ENCODE measurements around the gene EYA3. TPM values are rescaled to one million over a fixed set of nuclear protein-coding genes. Genes with fewer than 3 reads are reported as not detected.

The EYA3 gene
- total and polyA plus RNA-seq, 2 of the 4 experiments (the other 2 are of a cell fraction), result 9.1 to 17.6 TPM

- Histone ChIP-seq H3K36me3 (ENCODE audit: control insufficient read depth, insufficient read depth, low read length) (peaks cover 5% of the 10 kb centered on the region), H2BK5ac (ENCODE audit: low read depth, low read length, poor library complexity, severe bottlenecking) (peak overlapping the region; percentile 33), H2AFZ (replicated peaks; ENCODE audit: low read length, poor library complexity) (no peak overlapping the region), H2BK15ac (ENCODE audit: low read depth, low read length) (no peak overlapping the region), H3K4me2 (ENCODE audit: low read depth, low read length) (no peak overlapping the region; the same call in 1 of the 2 replicates), H3K9me1 (ENCODE audit: insufficient read depth, low read length) (no peaks in the 10 kb centered on the region; the same call in none of the 2 replicates), H3K4me3 (ENCODE audit: insufficient read depth, low read depth, low read length) (no peak overlapping the region), H2BK20ac (ENCODE audit: low read depth, low read length) (no peak overlapping the region), H3K14ac (replicated peaks; ENCODE audit: low read depth, low read length) (no peak overlapping the region), H3K9me3 (ENCODE audit: control insufficient read depth, insufficient read depth, low read length) (no peaks in the 10 kb centered on the region), H3K9ac (ENCODE audit: low read depth, low read length) (no peak overlapping the region), H3K4ac (ENCODE audit: low read depth, low read length) (no peak overlapping the region), H3K27ac (ENCODE audit: insufficient read depth, low read length) (no peak overlapping the region), H4K91ac (ENCODE audit: insufficient read depth, low read depth, low read length) (no peak overlapping the region), H3K27me3 (ENCODE audit: control insufficient read depth, insufficient read depth, low read length) (no peaks in the 10 kb centered on the region), H3K79me1 (ENCODE audit: low read depth in 1 of 2, low read length in 2 of 2) (peaks cover 6 to 41% of the 10 kb centered on the region in 2 experiments; a peak in 3 of 4 replicates), H2AK5ac (ENCODE audit: low read depth, low read length) (no peak overlapping the region), H4K8ac (ENCODE audit: low read depth in 2 of 2, low read length in 2 of 2) (no peak overlapping the region), H2AK9ac (replicated peaks; ENCODE audit: low read depth, low read length, poor library complexity) (no peak overlapping the region), H3K4me1 (ENCODE audit: control insufficient read depth, insufficient read depth, low read length) (peaks cover 6% of the 10 kb centered on the region; the same call in 1 of the 2 replicates), H2BK120ac (ENCODE audit: low read depth, low read length) (no peak overlapping the region), H3K18ac (ENCODE audit: low read depth, low read length) (no peak overlapping the region), H4K20me1 (ENCODE audit: insufficient read depth, low read length) (peaks cover 16% of the 10 kb centered on the region; the same call in 1 of the 2 replicates), H3K56ac (ENCODE audit: extremely low read depth, insufficient read depth, low read length) (no peak overlapping the region), H4K5ac (ENCODE audit: low read depth, low read length) (no peak overlapping the region), H3K23ac (ENCODE audit: low read depth, low read length) (no peak overlapping the region)
- WGBS, 2 experiments (ENCODE audit: extremely low coverage in 2 of 2, insufficient read length in 1 of 2), result 88% methylated on average over 4 of the region's 8 CpGs; no CpG with 5 or more reads in 1 of the 2 experiments
- in situ Hi-C loops (cut with MboI; ENCODE audit: low sequenced_read_pairs), result no loop called here
- BruUV-seq (replicated peaks), result no TSS peak
- ATAC-seq (ENCODE audit: low read depth) (peak; percentile 60; the same call in 1 of the 2 replicates), DNase-seq (peak; percentile 88)
- intact Hi-C loops (cut with micrococcal nuclease), result no loop called here
- dilution Hi-C loops (cut with HindIII; ENCODE audit: low sequenced_read_pairs, unreplicated experiment), result no loop called here
- TF ChIP-seq RCOR1 (IDR thresholded peaks at IDR 0.05; ENCODE audit: insufficient replicate concordance, low read length) (peak; percentile 99), CHD1 (IDR thresholded peaks at IDR 0.05; ENCODE audit: low read depth, low read length) (no peak), FOS (IDR thresholded peaks at IDR 0.05; ENCODE audit: low read depth, low read length) (no peak), RFX5 (IDR thresholded peaks at IDR 0.05; ENCODE audit: low read depth, low read length) (no peak), MXI1 (IDR thresholded peaks at IDR 0.05; ENCODE audit: borderline replicate concordance, low read depth, low read length) (no peak), ELK1 (IDR thresholded peaks at IDR 0.05; ENCODE audit: borderline replicate concordance, low read depth, low read length) (no peak), MAFK (IDR thresholded peaks at IDR 0.05; ENCODE audit: low read depth, low read length) (peak; percentile 91), MAZ (IDR thresholded peaks at IDR 0.05; ENCODE audit: borderline replicate concordance, low read depth, low read length) (no peak)
- POLR2A ChIA-PET (ENCODE audit: unreplicated experiment), result no interaction called here
- CTCF ChIA-PET, result interaction anchor here (1.2 to 1.5 kb wide), 2 partner anchors 10 to 13 kb away, joined by 3 to 5 read pairs; partner anchors contain the start of gene EYA3
These were observed 9.5 kb downstream of the EYA3 start for GRCh38 chr1:28078680-28079626.

Data from IMR-90 (cell line).